ENCODE measurements around the gene CPEB3.

The CPEB3 gene

DNA sequence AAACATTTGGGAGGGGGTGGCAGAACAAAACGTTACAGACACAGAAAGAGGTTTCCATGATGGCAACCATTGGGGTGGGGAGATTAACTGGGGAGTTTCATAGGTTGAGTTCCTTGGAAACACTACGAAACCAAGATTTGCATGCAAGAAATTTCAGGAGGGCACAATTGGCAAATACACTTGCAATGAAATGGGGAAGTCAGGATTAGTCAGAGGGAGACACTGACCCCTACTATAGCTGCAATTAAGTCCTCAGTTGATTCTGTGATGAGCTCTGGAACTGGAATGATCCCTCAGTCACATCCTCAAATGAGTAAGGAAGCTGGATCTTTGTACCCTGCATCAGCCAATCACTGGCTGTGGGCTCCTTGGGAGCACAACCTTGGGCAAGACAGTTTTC is 22.1 kb downstream of the CPEB3 start:
- no peak for FAIRE-seq
- DNase-seq (ENCODE audit: insufficient read length, low spot score), result no peak

DNA sequence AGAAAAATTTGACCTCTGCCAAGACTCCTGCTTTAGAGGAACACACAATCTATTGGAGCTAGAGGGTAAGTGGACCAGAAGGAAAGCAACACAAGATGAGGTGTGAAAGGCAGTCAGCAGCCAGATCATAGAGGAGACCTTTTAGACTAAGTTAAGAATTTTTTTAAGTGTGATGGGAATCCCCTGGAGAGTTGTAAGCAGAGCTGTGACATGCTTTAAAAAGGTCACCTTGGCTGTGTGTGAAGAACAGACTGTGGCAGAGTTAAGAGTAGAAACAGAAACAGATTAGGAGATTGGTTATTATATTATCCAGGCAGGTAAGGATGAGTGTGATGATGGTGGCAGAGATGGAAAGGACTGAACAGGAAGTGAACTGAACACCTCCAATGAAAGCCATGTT is 23.5 kb downstream of the CPEB3 start:
- no peak for FAIRE-seq

DNA sequence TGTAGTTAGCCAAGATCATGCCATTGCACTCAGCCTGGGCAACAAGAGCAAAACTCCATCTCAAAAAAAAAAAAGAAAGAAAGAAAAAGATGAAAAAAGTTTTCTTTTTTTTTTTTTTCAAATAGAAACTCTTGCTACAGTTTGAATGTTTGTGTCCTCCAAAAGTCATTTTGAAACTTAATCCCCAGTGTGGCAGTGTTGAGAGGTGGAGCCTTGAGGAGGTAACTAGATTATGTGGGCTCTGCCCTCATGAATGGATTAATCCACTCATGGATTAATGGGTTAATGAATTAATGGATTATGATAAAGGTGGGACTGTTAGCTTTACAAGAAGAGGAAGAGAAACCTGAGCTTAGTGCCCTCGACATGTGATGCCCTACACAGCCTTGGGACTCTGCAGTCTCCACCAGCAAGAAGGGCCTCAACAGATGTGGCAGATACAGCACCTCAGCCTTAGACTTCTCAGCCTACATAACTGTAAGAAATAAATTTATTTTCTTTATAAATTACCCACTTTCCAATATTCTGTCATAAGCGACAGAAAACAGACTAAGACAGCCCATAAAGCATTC is 25.1 kb downstream of the CPEB3 start:
- DNase-seq (ENCODE audit: insufficient read length, low spot score) (no peak), FAIRE-seq (no peak)

More for the DNA sequence above, 23.5 kb downstream of the CPEB3 start:
- no peak for DNase-seq (ENCODE audit: insufficient read length, low spot score)

DNA sequence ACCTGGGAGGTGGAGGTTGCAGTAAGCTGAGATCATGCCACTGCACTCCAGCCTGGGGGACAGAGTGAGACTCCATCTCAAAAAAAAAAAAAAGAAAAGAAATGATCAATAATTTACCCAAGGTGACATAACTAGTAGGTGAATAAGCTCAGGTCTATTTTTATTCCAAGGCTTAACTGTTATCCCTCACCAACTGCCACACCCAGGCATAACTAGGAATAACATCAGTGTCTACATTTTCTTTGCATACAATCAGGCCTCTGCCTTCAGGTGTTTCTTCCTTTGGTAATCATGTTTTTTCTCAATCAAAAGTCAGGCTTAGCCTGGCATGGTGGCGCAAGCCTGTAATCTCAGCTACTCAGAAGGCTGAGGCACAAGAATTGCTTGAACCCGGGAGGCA is 26.6 kb downstream of the CPEB3 start:
- FAIRE-seq (no peak), DNase-seq (ENCODE audit: insufficient read length, low spot score) (no peak)

DNA sequence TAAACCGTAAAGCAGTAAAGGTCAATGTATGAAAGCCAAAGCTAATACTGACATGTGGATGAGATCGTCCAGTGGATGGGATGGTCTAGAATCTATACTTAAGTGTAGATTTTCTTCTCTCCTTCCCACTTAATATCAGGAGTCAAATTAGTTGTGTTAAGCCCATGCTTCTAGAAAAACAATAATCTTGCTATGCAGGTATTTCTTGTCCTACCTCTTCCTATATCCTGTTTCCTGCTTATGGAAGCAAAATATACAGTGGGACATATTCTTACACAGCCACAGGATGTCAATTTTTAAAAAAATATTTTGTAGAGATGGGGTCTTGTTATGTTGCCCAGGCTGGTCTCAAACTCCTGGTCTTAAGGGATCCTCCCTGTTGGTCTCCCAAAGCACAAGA is 27.5 kb downstream of the CPEB3 start:
- FAIRE-seq (no peak), DNase-seq (ENCODE audit: insufficient read length, low spot score) (no peak)

DNA sequence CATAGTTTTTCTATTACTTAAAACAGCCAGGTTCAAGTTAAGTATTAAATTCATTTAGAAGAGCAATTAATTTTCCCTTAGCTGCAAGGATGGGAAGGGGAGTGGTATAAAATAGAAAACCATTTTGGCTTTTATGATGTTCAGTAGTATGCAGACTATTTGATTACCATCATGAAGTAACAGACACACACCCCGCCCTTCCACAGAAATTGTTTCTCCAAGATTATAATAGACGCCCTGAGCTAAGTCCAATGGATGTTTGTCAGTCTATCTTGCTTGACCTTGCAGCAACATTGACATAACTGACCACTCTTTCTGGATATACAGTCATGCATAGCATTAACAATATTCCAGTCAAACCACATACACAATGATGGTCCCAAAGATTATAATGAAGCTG is 42.3 kb downstream of the CPEB3 start:
- DNase-seq (ENCODE audit: insufficient read length, low spot score) (no peak), FAIRE-seq (no peak)

DNA sequence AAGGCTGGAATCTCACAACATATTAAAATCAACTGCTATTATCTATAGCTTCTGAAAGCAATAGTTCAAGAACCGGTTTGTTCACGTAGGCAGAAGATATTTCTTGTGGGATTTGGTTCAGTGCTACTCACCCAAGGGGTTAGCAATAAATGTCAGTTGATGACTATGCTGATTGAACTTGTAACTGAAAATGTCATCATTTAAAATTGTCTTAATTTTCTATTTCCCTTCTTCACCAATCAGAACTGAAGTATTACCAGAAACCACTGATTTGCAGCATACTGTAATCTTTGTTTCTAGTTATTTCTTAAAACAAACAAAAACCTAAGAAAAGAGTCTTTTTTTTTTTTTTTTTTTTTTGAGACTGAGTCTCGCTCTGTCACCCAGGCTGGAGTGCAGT is 46.1 kb downstream of the CPEB3 start:
- FAIRE-seq, result no peak
- DNase-seq (ENCODE audit: insufficient read length, low spot score), result no peak

DNA sequence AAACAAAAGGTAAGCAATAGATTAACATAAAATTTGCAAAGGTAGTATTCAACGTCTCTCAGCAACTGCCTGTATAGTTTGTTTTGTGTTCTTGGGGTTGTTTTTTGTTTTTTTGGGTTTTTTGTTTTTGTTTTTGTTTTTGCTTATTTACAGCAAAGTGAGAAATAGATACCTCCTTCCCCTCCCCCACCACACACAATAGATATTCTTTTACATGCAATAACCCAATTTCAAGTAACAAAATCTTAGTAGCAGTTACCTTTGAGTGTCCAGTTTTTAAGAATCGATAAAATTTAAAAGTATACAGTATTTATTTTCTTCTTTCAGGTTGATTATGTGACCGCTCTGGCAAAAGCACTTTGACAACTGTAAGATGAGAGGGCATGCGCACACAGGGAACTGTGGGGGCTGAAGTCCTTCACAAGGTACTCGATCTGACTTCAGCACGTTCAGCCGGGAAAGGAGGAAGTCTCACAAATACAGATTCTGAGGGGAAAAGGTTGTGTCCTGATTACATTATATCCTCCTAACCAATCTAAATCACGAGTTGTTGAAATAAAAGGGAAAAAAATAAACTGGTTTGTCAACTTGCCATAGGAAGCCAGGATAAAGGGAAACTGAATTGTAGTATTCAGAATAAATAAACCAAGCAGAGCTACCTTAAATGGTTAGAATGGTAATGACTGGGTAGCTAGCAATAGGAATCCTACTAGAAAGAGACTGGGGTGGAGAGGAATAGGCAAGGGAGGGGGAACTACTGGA is 47.8 kb downstream of the CPEB3 start:
- peak; percentile 64 for DNase-seq (ENCODE audit: insufficient read length, low spot score)
- FAIRE-seq, result no peak

DNA sequence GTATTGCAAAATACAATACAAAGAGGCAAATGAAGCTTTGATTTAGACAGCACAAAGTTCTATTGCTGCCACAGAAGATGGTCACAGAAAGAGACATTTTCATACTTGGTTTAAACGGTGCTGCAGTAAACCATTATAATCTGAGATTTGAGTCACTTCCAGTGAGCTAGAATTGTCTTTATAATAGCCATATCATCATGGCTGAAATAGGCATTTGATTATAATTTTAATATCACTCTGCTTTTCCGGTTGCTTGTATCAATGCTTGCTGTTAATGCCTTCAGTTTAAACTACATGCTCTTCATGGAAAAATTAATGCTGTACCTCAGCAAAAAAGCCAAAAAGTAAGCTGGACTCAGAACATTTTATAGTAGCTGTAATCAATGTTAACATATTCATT is 48.5 kb downstream of the CPEB3 start:
- FAIRE-seq (no peak), DNase-seq (ENCODE audit: insufficient read length, low spot score) (no peak)

DNA sequence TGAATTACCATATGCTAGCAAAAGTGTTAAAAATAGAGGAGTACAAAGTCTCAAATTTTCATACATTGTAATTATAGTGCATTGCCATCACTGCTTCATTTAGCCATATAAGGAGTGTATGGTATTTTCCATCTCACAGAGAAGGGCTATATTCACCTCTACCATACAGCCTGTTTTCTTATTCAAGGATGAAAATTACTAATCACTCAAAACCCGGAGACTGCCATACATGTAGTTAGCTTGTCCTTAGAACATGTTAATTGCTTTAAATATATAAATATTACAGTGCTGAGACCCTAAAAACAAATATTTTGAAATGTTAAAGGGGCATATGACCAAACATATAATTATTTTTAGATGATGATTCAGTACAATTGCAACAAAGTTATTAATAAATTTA is 49.4 kb downstream of the CPEB3 start:
- no peak for FAIRE-seq
- no peak for DNase-seq (ENCODE audit: insufficient read length, low spot score)

DNA sequence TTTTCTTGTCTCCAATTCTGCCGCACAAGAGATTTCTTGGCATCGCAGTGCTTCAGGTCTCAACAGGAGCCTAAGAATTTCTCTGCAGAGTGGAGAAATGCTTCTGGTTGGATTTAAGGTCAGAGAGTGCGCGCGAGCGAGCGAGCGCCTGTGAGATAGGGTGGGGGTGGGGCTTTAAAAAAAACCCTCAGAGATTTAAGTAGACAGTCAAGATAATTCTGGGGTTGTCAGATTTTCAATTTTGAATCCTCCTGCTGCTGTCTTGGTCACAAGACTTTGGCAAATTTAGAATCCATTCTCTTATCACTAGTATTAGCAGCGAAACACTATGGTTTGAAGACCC is 49.7 kb downstream of the CPEB3 start:
- DNase-seq (ENCODE audit: insufficient read length, low spot score) (no peak), FAIRE-seq (no peak)

DNA sequence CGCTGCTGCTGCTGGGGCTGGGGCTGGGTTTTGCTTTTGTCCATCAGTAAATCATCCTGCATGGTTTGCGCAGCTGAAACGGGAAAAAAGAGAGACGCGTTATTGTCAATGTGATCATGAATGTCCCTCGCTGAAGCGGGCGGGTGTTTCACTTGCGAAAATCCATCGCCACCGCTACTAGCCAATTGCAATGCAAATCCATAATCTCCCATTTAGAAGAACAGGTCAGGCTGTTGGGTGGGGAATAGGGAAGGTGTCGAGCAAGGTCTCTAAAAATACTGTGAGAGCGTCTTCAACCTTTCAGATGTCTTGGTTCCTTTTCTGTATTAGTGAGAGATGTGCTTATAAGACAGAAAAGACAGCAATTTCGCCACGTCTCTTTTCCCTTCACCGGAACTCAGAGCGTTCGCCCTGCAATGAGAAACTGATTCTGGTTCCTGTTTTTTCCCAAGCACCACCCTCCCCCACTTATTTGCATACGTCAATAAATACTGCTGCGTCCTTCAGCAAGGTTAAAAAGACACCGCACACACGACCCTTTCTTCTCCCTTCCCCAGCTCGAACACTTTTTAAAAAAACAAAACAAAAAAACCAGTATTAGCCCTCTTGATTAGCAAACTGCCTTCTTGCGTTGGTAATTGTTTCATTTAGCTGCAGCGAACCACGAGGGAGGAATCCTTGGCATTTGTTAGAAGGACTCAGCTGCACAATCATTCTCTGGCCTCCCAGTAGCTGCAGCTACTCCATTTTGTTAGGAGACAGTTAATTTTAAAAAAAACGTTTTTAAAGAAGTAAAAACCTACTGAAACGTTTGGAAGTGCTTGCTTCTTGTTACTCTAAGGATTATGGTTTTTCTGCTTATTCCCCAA is 50.4 kb downstream of the CPEB3 start:
- DNase-seq (ENCODE audit: insufficient read length, low spot score) (peak; percentile 64), FAIRE-seq (no peak)

DNA sequence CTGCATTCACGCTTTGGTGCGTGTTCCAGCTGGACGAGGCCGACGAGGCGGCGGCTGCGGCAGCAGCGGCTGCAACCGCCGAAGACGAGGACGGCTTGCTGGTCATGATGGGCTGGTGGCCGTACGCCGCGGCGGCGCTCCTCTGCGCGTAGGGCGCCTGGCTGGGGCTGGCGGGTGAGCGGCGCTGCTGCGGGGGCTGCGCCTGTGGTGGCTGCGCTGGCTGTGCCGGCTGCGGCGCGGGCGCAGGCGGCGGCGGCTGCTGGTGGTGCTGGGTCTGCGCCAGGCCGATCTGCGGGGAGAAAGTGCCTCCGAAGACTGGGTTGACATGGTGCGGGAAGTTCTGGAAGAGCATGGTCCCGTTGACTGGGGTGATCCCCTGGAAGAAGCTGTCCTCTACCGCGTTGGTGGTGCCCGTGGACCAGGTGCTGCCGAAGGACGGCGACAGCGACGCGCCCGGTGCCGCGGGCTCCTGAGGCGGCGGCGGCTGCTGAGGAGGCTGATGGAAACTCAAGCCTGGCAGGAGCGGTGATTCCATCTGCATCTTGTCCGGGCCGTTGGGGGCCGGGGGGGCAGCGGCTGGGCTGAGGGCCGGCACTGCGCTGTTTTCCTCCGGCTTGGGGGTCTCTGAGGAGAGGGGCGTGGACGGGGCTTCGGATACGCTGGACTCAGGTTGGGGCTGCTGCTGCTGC is 51.1 kb downstream of the CPEB3 start:
- DNase-seq (ENCODE audit: insufficient read length, low spot score), result peak; percentile 22
- FAIRE-seq, result peak; percentile 77

DNA sequence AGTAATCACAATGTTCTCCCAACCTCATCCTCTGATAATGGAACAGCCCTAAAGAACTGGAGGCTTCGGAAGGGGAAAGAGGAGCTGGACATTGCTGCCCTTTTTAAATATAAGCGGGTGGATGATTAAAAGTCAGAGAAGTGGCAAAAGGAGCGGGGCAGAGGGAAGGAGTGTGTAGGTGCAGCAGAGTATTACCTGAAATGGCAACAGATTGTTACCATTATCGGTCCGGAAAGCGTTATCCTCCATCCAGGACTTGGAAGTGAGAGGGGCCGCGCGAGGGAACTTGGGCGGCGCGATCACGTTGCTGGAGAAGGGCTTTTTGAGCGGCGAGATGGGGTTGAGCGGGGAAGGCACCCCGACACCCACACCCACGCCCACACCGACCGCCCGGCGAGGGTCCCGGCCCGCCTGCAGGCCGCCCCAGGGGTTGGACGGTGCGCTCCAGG is 51.7 kb downstream of the CPEB3 start:
- DNase-seq (ENCODE audit: insufficient read length, low spot score), result no peak
- FAIRE-seq, result no peak

DNA sequence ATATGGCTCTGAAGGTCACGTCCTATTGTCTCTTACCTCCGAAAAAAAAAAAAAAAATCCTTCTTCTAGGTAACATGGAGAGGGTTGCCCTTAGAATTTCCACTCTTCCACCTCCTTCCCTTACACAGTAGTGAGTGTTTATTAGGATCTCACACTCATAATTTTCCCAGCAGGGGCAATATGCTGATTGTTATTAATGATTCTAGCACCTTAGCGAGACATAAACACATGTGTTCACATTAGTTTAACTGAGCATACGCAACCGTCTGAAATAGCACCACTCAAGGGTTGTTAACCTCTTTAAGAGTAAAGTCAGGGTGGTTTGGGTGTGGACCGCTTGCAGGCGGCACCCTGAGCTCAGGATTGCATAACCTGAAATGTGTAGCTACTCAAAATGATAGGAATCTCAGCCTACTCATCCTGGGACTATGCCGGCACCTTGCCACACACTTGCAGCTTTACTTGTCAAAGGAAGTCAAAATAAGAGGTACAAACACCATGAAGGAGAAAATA is 52.2 kb downstream of the CPEB3 start:
- peak; percentile 66 for FAIRE-seq
- peak; percentile 63 for DNase-seq (ENCODE audit: insufficient read length, low spot score)

DNA sequence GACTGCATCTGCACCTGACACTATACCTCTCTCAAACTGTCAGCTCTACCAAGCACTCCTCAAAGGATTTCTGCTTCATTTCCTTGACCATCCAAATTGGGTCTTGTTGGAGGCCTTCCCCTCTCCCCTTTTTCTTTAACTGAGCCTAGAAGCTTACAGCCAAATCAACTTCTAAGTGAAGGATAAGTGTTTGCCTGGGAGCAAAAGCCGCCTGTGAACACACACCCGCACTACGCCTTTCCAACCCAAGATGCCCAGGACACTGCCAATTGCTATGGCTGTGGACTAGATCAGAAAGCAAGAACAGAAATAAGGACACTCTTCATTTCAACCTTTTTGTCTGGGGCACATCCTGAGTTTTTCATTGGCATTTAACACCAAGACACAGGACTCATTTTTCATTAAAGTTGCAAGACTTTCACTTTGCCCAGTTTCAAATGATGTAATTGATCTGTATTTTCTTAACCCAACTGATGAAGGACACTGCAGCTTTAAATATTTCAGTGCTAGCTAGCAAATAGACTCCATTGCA is 52.8 kb downstream of the CPEB3 start:
- DNase-seq (ENCODE audit: insufficient read length, low spot score), result no peak
- no peak for FAIRE-seq

DNA sequence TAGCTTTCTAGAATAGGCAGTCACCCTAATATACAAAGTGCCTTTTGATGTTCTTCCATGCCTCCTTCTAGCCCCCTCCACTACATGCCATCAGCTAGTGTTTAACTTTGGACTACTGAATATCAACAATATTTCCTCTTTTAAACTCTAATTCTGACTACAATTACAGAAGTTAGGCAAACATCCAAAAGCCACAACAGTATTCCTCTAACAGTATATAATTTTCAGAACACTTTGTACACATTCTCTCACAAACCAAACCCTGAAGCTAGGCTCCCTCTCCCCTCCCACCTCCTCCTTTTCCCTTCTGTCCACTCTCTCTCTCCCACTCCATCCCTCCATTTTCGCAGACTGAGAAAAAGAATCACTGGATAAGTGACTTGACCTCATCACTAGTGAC is 59.7 kb downstream of the CPEB3 start:
- DNase-seq (ENCODE audit: insufficient read length, low spot score), result no peak
- no peak for FAIRE-seq

DNA sequence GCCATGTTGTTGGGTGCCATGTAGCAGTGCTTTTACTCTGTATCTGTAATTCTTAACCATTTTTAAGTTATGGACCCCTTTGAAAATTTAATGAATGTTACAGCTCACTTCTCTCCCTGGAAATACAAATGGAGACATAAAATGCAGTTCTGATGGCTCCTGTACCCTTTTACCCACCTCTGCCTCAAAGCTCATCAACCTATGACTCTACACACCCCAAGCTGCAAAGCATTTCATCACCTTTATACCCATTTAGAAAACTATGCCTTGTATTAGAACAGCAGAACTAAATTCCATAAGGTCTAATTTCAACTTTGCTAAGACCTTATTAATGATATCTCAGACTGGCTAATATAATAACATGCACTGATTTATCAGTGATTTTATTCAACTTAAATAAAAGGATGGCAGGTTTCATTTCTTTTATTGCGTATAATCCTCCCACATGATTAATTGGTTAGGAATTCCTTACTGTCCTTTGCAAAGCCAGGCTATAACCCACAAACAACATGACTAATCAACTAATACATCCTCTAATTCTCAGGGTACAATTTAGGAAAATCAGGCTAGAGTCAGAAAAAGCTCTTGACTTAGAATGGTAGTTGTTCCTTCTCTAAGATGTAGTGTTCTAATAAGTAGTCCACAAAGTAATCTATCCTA is 68.1 kb downstream of the CPEB3 start:
- FAIRE-seq, result no peak
- peak; percentile 67 for DNase-seq (ENCODE audit: insufficient read length, low spot score)

DNA sequence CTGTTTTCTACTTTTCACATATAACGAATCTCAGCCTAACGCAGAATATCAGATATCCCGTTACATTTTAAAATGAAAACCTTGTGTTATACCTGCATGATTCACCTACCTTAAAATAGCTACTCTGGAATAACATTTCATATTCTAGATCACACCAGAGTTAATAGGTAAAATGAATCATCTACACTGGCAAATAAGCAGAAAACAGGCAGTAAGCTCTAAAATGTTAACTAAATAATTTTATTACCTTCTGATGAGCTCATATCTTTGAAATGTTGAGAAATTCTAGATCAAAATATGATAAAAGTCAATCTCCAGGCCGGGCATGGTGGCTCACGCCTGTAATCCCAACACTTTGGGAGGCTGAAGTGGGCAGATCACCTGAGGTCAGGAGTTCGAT is 71.3 kb downstream of the CPEB3 start:
- DNase-seq (ENCODE audit: insufficient read length, low spot score), result no peak
- no peak for FAIRE-seq

DNA sequence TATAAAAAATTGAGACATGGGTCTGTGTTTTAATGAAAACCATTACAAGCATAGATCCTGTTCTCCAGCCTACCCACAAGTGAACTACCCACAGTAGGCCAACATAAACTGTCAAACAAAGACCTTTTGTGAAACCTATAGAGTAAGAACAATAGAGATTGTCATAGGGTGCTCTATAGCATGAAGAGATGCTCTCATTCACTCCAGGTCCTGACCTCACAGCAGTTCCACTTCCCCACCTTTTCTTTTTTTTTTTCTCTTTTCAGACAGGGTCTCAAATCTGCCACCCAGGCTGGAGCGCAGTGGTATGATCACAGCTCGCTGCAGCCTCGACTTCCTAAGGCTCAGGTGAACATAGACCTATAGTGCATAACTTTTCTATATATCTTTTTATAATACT is 72.3 kb downstream of the CPEB3 start:
- FAIRE-seq, result no peak
- DNase-seq (ENCODE audit: insufficient read length, low spot score), result no peak
